Fibroblast of lung (primary cell): Measurements from ENCODE around the gene ERP44. TPM values are rescaled to one million over a fixed set of nuclear protein-coding genes. Genes with fewer than 3 reads are reported as not detected.

Experiments used
- DNase-seq, 2 donors: peaks; one replicate each; pipeline versions ENCODE4 v3.0.0 to v3.0.0-alpha.2; 2010; ENCODE audit warnings: low read depth in 2 of 2
- H2AFZ ChIP-seq: 2 replicates; pipeline ENCODE4 v1.5.1; 2012; ENCODE audit warnings: low read length, control low read depth, inconsistent platforms
- H3K27ac ChIP-seq: 2 replicates; pipeline ENCODE4 v1.5.1; 2011; ENCODE audit warnings: low read length, control low read depth; ENCODE audit not compliant: insufficient read depth
- H3K27me3 ChIP-seq: 2 replicates; pipeline ENCODE4 v1.5.1; 2011; ENCODE audit warnings: mild to moderate bottlenecking, low read length; ENCODE audit not compliant: control insufficient read depth, insufficient read depth
- H3K36me3 ChIP-seq: 2 replicates; pipeline ENCODE4 v1.5.1; 2011; ENCODE audit warnings: low read length; ENCODE audit not compliant: control insufficient read depth, insufficient read depth
- H3K4me1 ChIP-seq: 2 replicates; pipeline ENCODE4 v1.5.1; 2011; ENCODE audit warnings: low read length; ENCODE audit not compliant: control insufficient read depth, insufficient read depth; ENCODE audit errors: extremely low read depth
- H3K4me2 ChIP-seq: 2 replicates; pipeline ENCODE4 v1.5.1; 2011; ENCODE audit warnings: low read length, control low read depth; ENCODE audit not compliant: insufficient read depth; ENCODE audit errors: extremely low read depth
- H3K4me3 ChIP-seq, 4 experiments: fragments of 200-600 bp in 1 of 4; sonication (generic) in 1 of 4; replicated peaks in 1 of 4; 2 replicates each; pipeline ENCODE4 v1.5.1; 2011 to 2016; ENCODE audit warnings: low read length in 4 of 4, low read depth in 3 of 4, mild to moderate bottlenecking in 3 of 4, control low read depth in 2 of 4, inconsistent platforms in 1 of 4, mixed read lengths in 1 of 4; ENCODE audit not compliant: insufficient read depth in 1 of 4; ENCODE audit errors: control extremely low read depth in 1 of 4
- H3K79me2 ChIP-seq: 2 replicates; pipeline ENCODE4 v1.5.1; 2012; ENCODE audit warnings: mild to moderate bottlenecking, low read length, inconsistent platforms; ENCODE audit not compliant: control insufficient read depth, insufficient read depth
- H3K9ac ChIP-seq: 2 replicates; pipeline ENCODE4 v1.5.1; 2011; ENCODE audit warnings: mild to moderate bottlenecking, low read length, control low read depth; ENCODE audit not compliant: insufficient read depth
- H3K9me3 ChIP-seq: 2 replicates; pipeline ENCODE4 v1.5.1; 2012; ENCODE audit warnings: low read depth, low read length; ENCODE audit not compliant: control insufficient read depth, insufficient read depth
- H4K20me1 ChIP-seq: 2 replicates; pipeline ENCODE4 v1.5.1; 2011; ENCODE audit warnings: low read length; ENCODE audit not compliant: control insufficient read depth, insufficient read depth; ENCODE audit errors: extremely low read depth
- CTCF ChIP-seq, 2 donors: IDR thresholded peaks in 1 of 2; conservative IDR thresholded peaks in 1 of 2; 1 replicate in 1 of 2; 2 replicates in 1 of 2; pipeline ENCODE4 v1.5.1; 2011 to 2012; ENCODE audit warnings: low read length in 2 of 2, control low read depth in 1 of 2, inconsistent platforms in 1 of 2, low read depth in 1 of 2, mild to moderate bottlenecking in 1 of 2
- EZH2 ChIP-seq: IDR thresholded peaks from 2 replicates; pipeline ENCODE4 v1.5.1; 2012; ENCODE audit warnings: low read length, control low read depth, mild to moderate bottlenecking; ENCODE audit errors: missing control alignments
- polyA plus RNA-seq, 2 donors: library from polyadenylated mRNA; depleted of rRNA in 1 of 2; stranded (reverse) in 1 of 2; unstranded in 1 of 2; fragments of >200 nt; gene quantifications; 2 replicates each; pipeline ENCODE4 v1.2.1, GENCODE V29; 2011 to 2012; ENCODE audit warnings: missing spikeins in 1 of 2
- total RNA-seq: library from RNA; depleted of rRNA; stranded (reverse); fragments of >200 nt; gene quantifications from 2 replicates; pipeline ENCODE4 v1.2.1, GENCODE V29; 2014

The ERP44 gene
- total and polyA plus RNA-seq, 2 donors (not counting 1 experiment from before 2014, with no cell fraction given), result 8.6 to 24.0 TPM

GRCh38 chr9:100020121-100020795 is 78.5 kb downstream of the ERP44 start:
- DNase-seq, result peak in 1 of 2 donors; percentile 79
- H3K4me3 ChIP-seq, result no peak overlapping the region

DNA sequence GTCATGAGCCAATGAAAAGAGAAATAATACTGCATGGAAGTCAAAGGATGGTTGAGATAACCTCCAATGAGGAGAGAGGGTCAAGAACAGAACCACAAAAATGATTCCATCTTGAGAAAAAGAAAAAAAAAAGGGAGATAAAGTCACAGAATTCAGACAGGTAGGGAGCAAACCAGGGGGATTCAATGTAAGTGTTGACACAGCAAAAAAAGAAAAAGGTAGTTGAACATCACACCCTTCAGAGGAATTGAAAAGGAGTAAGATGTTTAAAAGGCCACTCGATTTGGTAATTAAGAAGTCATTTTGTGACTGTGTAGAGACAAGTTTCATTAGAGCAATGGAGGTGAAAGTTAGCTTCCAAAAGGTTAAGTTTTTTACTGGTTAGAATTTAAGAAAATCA is 79.3 kb downstream of the ERP44 start:
- Histone ChIP-seq H2AFZ (no peak overlapping the region), H3K4me1 (no peaks in the 10 kb centered on the region), H3K9me3 (no peaks in the 10 kb centered on the region), H3K27me3 (no peaks in the 10 kb centered on the region), H3K36me3 (no peaks in the 10 kb centered on the region), H3K79me2 (no peaks in the 10 kb centered on the region), H4K20me1 (no peaks in the 10 kb centered on the region), H3K27ac (no peak overlapping the region), H3K4me2 (no peak overlapping the region), H3K4me3 (no peak overlapping the region), H3K9ac (no peak overlapping the region)
- no peak for DNase-seq
- no peak for TF ChIP-seq CTCF (conservative IDR thresholded peaks at IDR 0.05 in 1 of 2, IDR thresholded peaks at IDR 0.05 in 1 of 2; ENCODE audit: low read depth in 1 of 2, low read length in 2 of 2)
- no peak for TF ChIP-seq EZH2

More at GRCh38 chr9:100020121-100020795, 78.5 kb downstream of the ERP44 start:
- Histone ChIP-seq H2AFZ (no peak overlapping the region), H3K36me3 (no peaks in the 10 kb centered on the region), H3K79me2 (no peaks in the 10 kb centered on the region), H3K4me1 (no peaks in the 10 kb centered on the region), H3K9ac (no peak overlapping the region), H3K9me3 (no peaks in the 10 kb centered on the region), H3K27me3 (no peaks in the 10 kb centered on the region), H3K4me2 (no peak overlapping the region), H4K20me1 (no peaks in the 10 kb centered on the region), H3K27ac (no peak overlapping the region)
- TF ChIP-seq CTCF (conservative IDR thresholded peaks at IDR 0.05 in 1 of 2, IDR thresholded peaks at IDR 0.05 in 1 of 2; ENCODE audit: low read depth in 1 of 2, low read length in 2 of 2) (no peak), EZH2 (no peak)

DNA sequence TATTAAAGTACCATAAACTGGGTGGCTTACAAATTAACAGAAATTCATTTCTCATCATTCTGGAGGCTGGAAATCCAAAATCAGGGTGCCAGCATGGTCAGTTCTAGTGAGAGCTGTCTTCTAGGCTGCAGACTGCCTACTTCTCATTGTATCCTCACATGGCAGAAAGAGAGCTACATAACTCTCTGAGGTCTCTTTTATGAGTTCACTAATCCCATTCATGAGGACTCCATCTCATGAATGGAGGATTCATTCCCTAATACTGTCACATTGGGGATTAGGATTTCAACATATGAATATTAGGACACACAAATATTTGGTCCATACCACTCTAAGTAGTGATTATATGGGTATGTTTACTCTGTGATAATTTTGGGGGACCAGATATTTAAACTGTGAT is 84.0 kb downstream of the ERP44 start:
- H3K4me3 ChIP-seq, result no peak overlapping the region
- no peak overlapping the region for H3K9ac ChIP-seq
- no peaks in the 10 kb centered on the region for H3K9me3 ChIP-seq
- H3K36me3 ChIP-seq, result no peaks in the 10 kb centered on the region
- no peak overlapping the region for H3K4me2 ChIP-seq
- no peak for DNase-seq
- no peaks in the 10 kb centered on the region for H3K4me1 ChIP-seq
- H3K79me2 ChIP-seq, result no peaks in the 10 kb centered on the region
- no peaks in the 10 kb centered on the region for H4K20me1 ChIP-seq
- no peaks in the 10 kb centered on the region for H3K27me3 ChIP-seq
- no peak for TF ChIP-seq EZH2
- TF ChIP-seq CTCF (conservative IDR thresholded peaks at IDR 0.05 in 1 of 2, IDR thresholded peaks at IDR 0.05 in 1 of 2; ENCODE audit: low read depth in 1 of 2, low read length in 2 of 2), result no peak
- no peak overlapping the region for H3K27ac ChIP-seq
- no peak overlapping the region for H2AFZ ChIP-seq
